ENCODE results near the gene TBC1D12.
"Not testable (repeated sequence)": the region's sequence is repeated elsewhere in the genome, so short reads cannot be mapped to it uniquely, and the experiment has no call there.

TBC1D12 gene

GRCh38 chr10:94402204-94402842, at the start of gene TBC1D12:
Gene TBC1D12 (plus strand): TSS chr10:94402541. CDS start chr10:94402614, 73 bp downstream.
- peak; percentile 95 for FAIRE-seq
- peak; percentile 75 for DNase-seq (ENCODE audit: extremely low spot score, insufficient read length, low read depth)

- FAIRE-seq (no peak), DNase-seq (ENCODE audit: extremely low spot score, insufficient read length, low read depth) (no peak)
These were observed 49.0 kb upstream of the TBC1D12 start for GRCh38 chr10:94353336-94353735.

GRCh38 chr10:94355841-94356240, 46.5 kb upstream of the TBC1D12 start:
- FAIRE-seq: no peak
- no peak for DNase-seq (ENCODE audit: extremely low spot score, insufficient read length, low read depth)

GRCh38 chr10:94357193-94357592, 45.1 kb upstream of the TBC1D12 start:
- FAIRE-seq (no peak), DNase-seq (ENCODE audit: extremely low spot score, insufficient read length, low read depth) (no peak)

GRCh38 chr10:94358480-94358879, 43.9 kb upstream of the TBC1D12 start:
- DNase-seq (ENCODE audit: extremely low spot score, insufficient read length, low read depth) (no peak), FAIRE-seq (no peak)

- DNase-seq (ENCODE audit: extremely low spot score, insufficient read length, low read depth) (no peak), FAIRE-seq (peak; percentile 51)
These were observed 41.1 kb upstream of the TBC1D12 start for GRCh38 chr10:94361171-94361794.

- FAIRE-seq: peak; percentile 99
- DNase-seq (ENCODE audit: extremely low spot score, insufficient read length, low read depth): peak; percentile 91
These were observed 39.7 kb upstream of the TBC1D12 start, which contains the start of gene NOC3L for GRCh38 chr10:94362360-94363250. Gene NOC3L (minus strand): TSS chr10:94362939. CDS start chr10:94362838, 101 bp downstream.

GRCh38 chr10:94363251-94363565, 39.1 kb upstream of the TBC1D12 start:
- FAIRE-seq (no peak), DNase-seq (ENCODE audit: extremely low spot score, insufficient read length, low read depth) (no peak)

- DNase-seq (ENCODE audit: extremely low spot score, insufficient read length, low read depth) (no peak), FAIRE-seq (no peak)
These were observed 37.9 kb upstream of the TBC1D12 start for GRCh38 chr10:94364482-94364881.

GRCh38 chr10:94366382-94366781, 36.0 kb upstream of the TBC1D12 start:
- DNase-seq (ENCODE audit: extremely low spot score, insufficient read length, low read depth) (no peak), FAIRE-seq (no peak)

- FAIRE-seq: no peak
- no peak for DNase-seq (ENCODE audit: extremely low spot score, insufficient read length, low read depth)
These were observed 31.8 kb upstream of the TBC1D12 start for GRCh38 chr10:94370501-94370900.

GRCh38 chr10:94375374-94375773, 27.0 kb upstream of the TBC1D12 start:
- no peak for FAIRE-seq
- no peak for DNase-seq (ENCODE audit: extremely low spot score, insufficient read length, low read depth)

GRCh38 chr10:94376865-94377264, 25.5 kb upstream of the TBC1D12 start:
- DNase-seq (ENCODE audit: extremely low spot score, insufficient read length, low read depth) (no peak), FAIRE-seq (no peak)

- FAIRE-seq (no peak), DNase-seq (ENCODE audit: extremely low spot score, insufficient read length, low read depth) (no peak)
These were observed 18.8 kb upstream of the TBC1D12 start for GRCh38 chr10:94383530-94383929.

GRCh38 chr10:94385733-94386132, 16.6 kb upstream of the TBC1D12 start:
- DNase-seq (ENCODE audit: extremely low spot score, insufficient read length, low read depth); FAIRE-seq: not testable (repeated sequence)

GRCh38 chr10:94392117-94392516, 10.2 kb upstream of the TBC1D12 start:
- not testable (repeated sequence) for FAIRE-seq

GRCh38 chr10:94397549-94398370, 4.6 kb upstream of the TBC1D12 start:
- FAIRE-seq (no peak), DNase-seq (ENCODE audit: extremely low spot score, insufficient read length, low read depth) (no peak)

More at GRCh38 chr10:94392117-94392516, 10.2 kb upstream of the TBC1D12 start:
- not testable (repeated sequence) for DNase-seq (ENCODE audit: extremely low spot score, insufficient read length, low read depth)

- no peak for FAIRE-seq
- no peak for DNase-seq (ENCODE audit: extremely low spot score, insufficient read length, low read depth)
These were observed 3.6 kb upstream of the TBC1D12 start for GRCh38 chr10:94398762-94399161.

- DNase-seq (ENCODE audit: extremely low spot score, insufficient read length, low read depth) (no peak), FAIRE-seq (no peak)
These were observed 570 bp downstream of the TBC1D12 start for GRCh38 chr10:94402843-94403379.
